IMR-90 (cell line): ENCODE measurements around the gene CAMKMT. TPM values are rescaled to one million over a fixed set of nuclear protein-coding genes. Genes with fewer than 3 reads are reported as not detected.

Experiments used
- ATAC-seq: fragments of 200-7000 bp; cut with Tn5 transposase; 2 replicates; pipeline ENCODE4 v1.9.1; 2020; ENCODE audit warnings: low read depth, mild to moderate bottlenecking, moderate library complexity
- BruUV-seq: library from RNA; stranded (reverse); fragments of 400-500 nt; replicated peaks from 2 replicates; lab custom pipeline; 2021; lab: Mats Ljungman, UMichigan
- CTCF ChIA-PET: fragments of 300-600 bp; formaldehyde crosslinking; extraction: SDS; loops from one replicate; lab custom pipeline; 2021; ENCODE audit warnings: antibody characterized with exemption; lab: Yijun Ruan, JAX
- POLR2A ChIA-PET: fragments of 300-600 bp; sonication (Branson Sonifier 250); formaldehyde crosslinking; loops from one replicate; lab custom pipeline; 2022; ENCODE audit warnings: antibody characterized with exemption; ENCODE audit not compliant: unreplicated experiment; lab: Charles Lee
- DNase-seq: peaks from one replicate; pipeline ENCODE4 v3.0.0; 2013
- H2AFZ ChIP-seq: replicated peaks from 2 replicates; pipeline ENCODE3; 2013; ENCODE audit warnings: low read length, mild to moderate bottlenecking; ENCODE audit not compliant: poor library complexity
- H2AK5ac ChIP-seq: 2 replicates; pipeline ENCODE4 v1.6.1; 2013; ENCODE audit warnings: low read depth, low read length, inconsistent platforms
- H2AK9ac ChIP-seq: replicated peaks from 2 replicates; pipeline ENCODE3; 2013; ENCODE audit warnings: mild to moderate bottlenecking, low read depth, low read length, moderate library complexity; ENCODE audit not compliant: poor library complexity
- H2BK120ac ChIP-seq: 2 replicates; pipeline ENCODE4 v1.6.1; 2013; ENCODE audit warnings: low read depth, low read length, inconsistent platforms
- H2BK15ac ChIP-seq: 3 replicates; pipeline ENCODE4 v1.6.1; 2013; ENCODE audit warnings: low read depth, low read length, inconsistent platforms
- H2BK20ac ChIP-seq: 2 replicates; pipeline ENCODE4 v1.6.1; 2013; ENCODE audit warnings: low read depth, mild to moderate bottlenecking, inconsistent platforms, low read length, moderate library complexity
- H2BK5ac ChIP-seq: 2 replicates; pipeline ENCODE4 v1.6.1; 2013; ENCODE audit warnings: mild to moderate bottlenecking, low read depth, low read length, inconsistent platforms; ENCODE audit not compliant: poor library complexity, severe bottlenecking
- H3K14ac ChIP-seq: replicated peaks from 2 replicates; pipeline ENCODE4 v1.6.1; 2013; ENCODE audit warnings: low read depth, low read length, inconsistent platforms
- H3K18ac ChIP-seq: 2 replicates; pipeline ENCODE4 v1.6.1; 2013; ENCODE audit warnings: low read depth, low read length, control low read depth
- H3K23ac ChIP-seq: 2 replicates; pipeline ENCODE4 v1.6.1; 2013; ENCODE audit warnings: low read depth, low read length, inconsistent platforms
- H3K27ac ChIP-seq: 2 replicates; pipeline ENCODE4 v1.5.1; 2013; ENCODE audit warnings: mild to moderate bottlenecking, control low read depth, low read length; ENCODE audit not compliant: insufficient read depth
- H3K27me3 ChIP-seq: 2 replicates; pipeline ENCODE4 v1.6.1; 2013; ENCODE audit warnings: low read length; ENCODE audit not compliant: control insufficient read depth, insufficient read depth
- H3K36me3 ChIP-seq: 2 replicates; pipeline ENCODE4 v1.6.1; 2013; ENCODE audit warnings: low read length, mixed read lengths; ENCODE audit not compliant: control insufficient read depth, insufficient read depth
- H3K4ac ChIP-seq: 2 replicates; pipeline ENCODE4 v1.6.1; 2013; ENCODE audit warnings: low read depth, low read length, inconsistent platforms
- H3K4me1 ChIP-seq: 2 replicates; pipeline ENCODE4 v1.6.1; 2013; ENCODE audit warnings: low read length, mixed read lengths; ENCODE audit not compliant: control insufficient read depth, insufficient read depth
- H3K4me2 ChIP-seq: 2 replicates; pipeline ENCODE4 v1.6.1; 2013; ENCODE audit warnings: low read depth, mild to moderate bottlenecking, control low read depth, low read length, moderate library complexity
- H3K4me3 ChIP-seq: 2 replicates; pipeline ENCODE4 v1.5.1; 2013; ENCODE audit warnings: low read depth, mild to moderate bottlenecking, control low read depth, low read length, moderate library complexity; ENCODE audit not compliant: insufficient read depth
- H3K56ac ChIP-seq: 2 replicates; pipeline ENCODE4 v1.6.1; 2013; ENCODE audit warnings: low read length, inconsistent platforms; ENCODE audit not compliant: insufficient read depth; ENCODE audit errors: extremely low read depth
- H3K79me1 ChIP-seq, 2 experiments: 2 replicates each; pipeline ENCODE4 v1.6.1; 2013; ENCODE audit warnings: low read length in 2 of 2, inconsistent platforms in 1 of 2, low read depth in 1 of 2
- H3K9ac ChIP-seq: 2 replicates; pipeline ENCODE4 v1.6.1; 2013; ENCODE audit warnings: low read depth, low read length, control low read depth
- H3K9me1 ChIP-seq: 2 replicates; pipeline ENCODE4 v1.6.1; 2013; ENCODE audit warnings: low read length, inconsistent platforms; ENCODE audit not compliant: insufficient read depth
- H3K9me3 ChIP-seq: 2 replicates; pipeline ENCODE4 v1.6.1; 2013; ENCODE audit warnings: low read length; ENCODE audit not compliant: control insufficient read depth, insufficient read depth
- H4K20me1 ChIP-seq: 2 replicates; pipeline ENCODE4 v1.6.1; 2013; ENCODE audit warnings: low read length, inconsistent platforms; ENCODE audit not compliant: insufficient read depth
- H4K5ac ChIP-seq: 2 replicates; pipeline ENCODE4 v1.6.1; 2013; ENCODE audit warnings: mild to moderate bottlenecking, low read depth, low read length, control low read depth
- H4K8ac ChIP-seq, 2 experiments: 2 replicates each; pipeline ENCODE4 v1.6.1; 2013; ENCODE audit warnings: low read depth in 2 of 2, low read length in 2 of 2, control low read depth in 1 of 2, inconsistent platforms in 1 of 2
- H4K91ac ChIP-seq: 2 replicates; pipeline ENCODE4 v1.6.1; 2013; ENCODE audit warnings: low read depth, low read length, inconsistent platforms; ENCODE audit not compliant: insufficient read depth
- BHLHE40 ChIP-seq: fragments of 150-350 bp; IDR thresholded peaks from 2 replicates; pipeline ENCODE4 v1.6.1; 2016; ENCODE audit warnings: mild to moderate bottlenecking, low read depth, low read length
- CEBPB ChIP-seq: IDR thresholded peaks from 2 replicates; pipeline ENCODE4 v1.6.1; 2012; ENCODE audit warnings: low read depth, low read length, improper control_type of control experiment
- CHD1 ChIP-seq: IDR thresholded peaks from 2 replicates; pipeline ENCODE4 v1.6.1; 2012; ENCODE audit warnings: low read depth, low read length, improper control_type of control experiment
- FOS ChIP-seq: fragments of 150-350 bp; IDR thresholded peaks from 2 replicates; pipeline ENCODE4 v1.6.1; 2016; ENCODE audit warnings: low read depth, low read length
- MAFK ChIP-seq: IDR thresholded peaks from 2 replicates; pipeline ENCODE4 v1.6.1; 2012; ENCODE audit warnings: low read depth, low read length, improper control_type of control experiment
- MAZ ChIP-seq: IDR thresholded peaks from 2 replicates; pipeline ENCODE4 v1.6.1; 2012; ENCODE audit warnings: low read depth, mild to moderate bottlenecking, low read length, improper control_type of control experiment, moderate library complexity, borderline replicate concordance
- MXI1 ChIP-seq: IDR thresholded peaks from 2 replicates; pipeline ENCODE4 v1.6.1; 2012; ENCODE audit warnings: low read depth, mild to moderate bottlenecking, low read length, moderate library complexity, borderline replicate concordance
- NFE2L2 ChIP-seq: fragments of 150-350 bp; IDR thresholded peaks from 2 replicates; pipeline ENCODE4 v1.6.1; 2016; ENCODE audit warnings: low read depth, mild to moderate bottlenecking, low read length
- POLR2A ChIP-seq: IDR thresholded peaks from 2 replicates; pipeline ENCODE4 v1.6.1; 2012; ENCODE audit warnings: mild to moderate bottlenecking, low read depth, low read length
- RAD21 ChIP-seq: IDR thresholded peaks from 2 replicates; pipeline ENCODE4 v1.6.1; 2012; ENCODE audit warnings: low read length, improper control_type of control experiment
- RCOR1 ChIP-seq: IDR thresholded peaks from 2 replicates; pipeline ENCODE4 v1.6.1; 2012; ENCODE audit warnings: mild to moderate bottlenecking, low read length, improper control_type of control experiment; ENCODE audit not compliant: insufficient replicate concordance
- RFX5 ChIP-seq: IDR thresholded peaks from 2 replicates; pipeline ENCODE4 v1.8.0; 2012; ENCODE audit warnings: low read depth, mild to moderate bottlenecking, low read length, moderate library complexity
- WGBS, 2 experiments: methylation state at CpG; one replicate each; pipeline versions ENCODE4 v1.1.5 to v1.1.7; 2013; ENCODE audit warnings: missing lambda C conversion rate in 2 of 2; ENCODE audit not compliant: insufficient read length in 1 of 2; ENCODE audit errors: extremely low coverage in 2 of 2; 5-methylcytosine and 5-hydroxymethylcytosine counted together
- dilution Hi-C: fragments of 300-500 bp; cut with HindIII; formaldehyde crosslinking; loops from one replicate; pipeline ENCODE4 v1.14.3; 2018; ENCODE audit warnings: low sequenced_read_pairs; ENCODE audit not compliant: unreplicated experiment
- in situ Hi-C: fragments of 300-500 bp; cut with MboI; formaldehyde crosslinking; loops from 3 replicates; pipeline ENCODE4 v1.14.3; 2019; ENCODE audit warnings: low sequenced_read_pairs, inconsistent platforms, mixed read lengths
- intact Hi-C: fragments of 100-400 bp; cut with micrococcal nuclease; formaldehyde crosslinking; loops from 2 replicates; pipeline ENCODE4 v1.10.0; 2022
- polyA plus RNA-seq, 3 experiments: library from polyadenylated mRNA; depleted of rRNA; stranded (reverse); fragments of >200 nt; gene quantifications; 2 replicates each; pipeline ENCODE4 v1.2.3, GENCODE V29; 2012; ENCODE audit warnings: low replicate concordance in 1 of 3
- total RNA-seq: library from RNA; depleted of rRNA; stranded (reverse); fragments of >200 nt; gene quantifications from 2 replicates; pipeline ENCODE4 v1.2.3, GENCODE V29; 2012
- TF ChIP-seq, protein P1 (sequence below): fragments of 150-350 bp; IDR thresholded peaks from 2 replicates; pipeline ENCODE4 v1.6.1; 2016; ENCODE audit warnings: low read depth, mild to moderate bottlenecking, low read length, moderate library complexity, borderline replicate concordance
- TF ChIP-seq, protein P2 (sequence below): fragments of 150-350 bp; IDR thresholded peaks from 2 replicates; pipeline ENCODE4 v1.6.1; 2017; ENCODE audit warnings: mild to moderate bottlenecking, antibody characterized with exemption, low read length, low read depth
- TF ChIP-seq, protein P3 (sequence below): conservative IDR thresholded peaks from 2 replicates; pipeline ENCODE4 v1.5.1; 2012; ENCODE audit warnings: mild to moderate bottlenecking, low read depth, low read length, improper control_type of control experiment

CAMKMT gene
- total and polyA plus RNA-seq, 2 of the 4 experiments (the other 2 are of a cell fraction): 4.4 to 6.8 TPM

DNA sequence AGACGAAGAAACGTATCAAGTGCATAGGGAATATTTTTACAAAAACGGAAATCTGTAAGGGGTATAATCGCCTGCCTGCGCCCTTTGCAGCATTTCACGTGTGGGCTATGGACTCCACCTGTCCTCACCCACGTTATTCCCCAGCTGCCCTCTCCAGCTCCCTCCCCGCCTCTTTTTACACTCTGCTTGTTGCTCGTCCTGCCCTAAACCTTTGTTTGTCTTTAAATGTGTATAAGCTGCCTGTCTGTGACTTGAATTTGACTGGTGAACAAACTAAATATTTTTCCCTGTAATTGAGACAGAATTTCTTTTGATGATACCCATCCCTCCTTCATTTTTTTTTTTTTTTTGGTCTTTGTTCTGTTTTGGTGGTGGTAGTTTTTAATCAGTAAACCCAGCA lies 410.4 kb downstream of the CAMKMT start:
- Histone ChIP-seq H2BK5ac (no peak overlapping the region), H3K23ac (no peak overlapping the region), H4K20me1 (no peaks in the 10 kb centered on the region), H4K91ac (no peak overlapping the region), H3K4ac (no peak overlapping the region), H3K14ac (no peak overlapping the region), H4K8ac (no peak overlapping the region), H3K4me1 (no peaks in the 10 kb centered on the region), H3K9ac (no peak overlapping the region), H3K27me3 (peaks cover 32% of the 10 kb centered on the region), H2BK120ac (no peak overlapping the region), H2BK20ac (no peak overlapping the region), H3K4me2 (no peak overlapping the region), H3K36me3 (no peaks in the 10 kb centered on the region), H3K79me1 (no peaks in the 10 kb centered on the region), H2AK5ac (no peak overlapping the region), H4K5ac (no peak overlapping the region), H3K4me3 (no peak overlapping the region), H2AFZ (no peak overlapping the region), H2AK9ac (no peak overlapping the region), H3K18ac (no peak overlapping the region), H2BK15ac (no peak overlapping the region), H3K56ac (no peak overlapping the region), H3K27ac (no peak overlapping the region), H3K9me1 (no peaks in the 10 kb centered on the region), H3K9me3 (0 out of 2 replicates have a peak, but pooled peaks cover 2% of the 10 kb centered on the region)
- TF ChIP-seq, protein P1, sequence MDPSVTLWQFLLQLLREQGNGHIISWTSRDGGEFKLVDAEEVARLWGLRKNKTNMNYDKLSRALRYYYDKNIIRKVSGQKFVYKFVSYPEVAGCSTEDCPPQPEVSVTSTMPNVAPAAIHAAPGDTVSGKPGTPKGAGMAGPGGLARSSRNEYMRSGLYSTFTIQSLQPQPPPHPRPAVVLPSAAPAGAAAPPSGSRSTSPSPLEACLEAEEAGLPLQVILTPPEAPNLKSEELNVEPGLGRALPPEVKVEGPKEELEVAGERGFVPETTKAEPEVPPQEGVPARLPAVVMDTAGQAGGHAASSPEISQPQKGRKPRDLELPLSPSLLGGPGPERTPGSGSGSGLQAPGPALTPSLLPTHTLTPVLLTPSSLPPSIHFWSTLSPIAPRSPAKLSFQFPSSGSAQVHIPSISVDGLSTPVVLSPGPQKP: no peak
- TF ChIP-seq CHD1 (no peak), NFE2L2 (no peak), MAZ (no peak), FOS (no peak), POLR2A (no peak), CEBPB (no peak), MXI1 (no peak), BHLHE40 (no peak), RAD21 (no peak), RFX5 (no peak), MAFK (no peak), RCOR1 (no peak)
- TF ChIP-seq, protein P2, sequence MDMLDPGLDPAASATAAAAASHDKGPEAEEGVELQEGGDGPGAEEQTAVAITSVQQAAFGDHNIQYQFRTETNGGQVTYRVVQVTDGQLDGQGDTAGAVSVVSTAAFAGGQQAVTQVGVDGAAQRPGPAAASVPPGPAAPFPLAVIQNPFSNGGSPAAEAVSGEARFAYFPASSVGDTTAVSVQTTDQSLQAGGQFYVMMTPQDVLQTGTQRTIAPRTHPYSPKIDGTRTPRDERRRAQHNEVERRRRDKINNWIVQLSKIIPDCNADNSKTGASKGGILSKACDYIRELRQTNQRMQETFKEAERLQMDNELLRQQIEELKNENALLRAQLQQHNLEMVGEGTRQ: no peak
- TF ChIP-seq, protein P3, sequence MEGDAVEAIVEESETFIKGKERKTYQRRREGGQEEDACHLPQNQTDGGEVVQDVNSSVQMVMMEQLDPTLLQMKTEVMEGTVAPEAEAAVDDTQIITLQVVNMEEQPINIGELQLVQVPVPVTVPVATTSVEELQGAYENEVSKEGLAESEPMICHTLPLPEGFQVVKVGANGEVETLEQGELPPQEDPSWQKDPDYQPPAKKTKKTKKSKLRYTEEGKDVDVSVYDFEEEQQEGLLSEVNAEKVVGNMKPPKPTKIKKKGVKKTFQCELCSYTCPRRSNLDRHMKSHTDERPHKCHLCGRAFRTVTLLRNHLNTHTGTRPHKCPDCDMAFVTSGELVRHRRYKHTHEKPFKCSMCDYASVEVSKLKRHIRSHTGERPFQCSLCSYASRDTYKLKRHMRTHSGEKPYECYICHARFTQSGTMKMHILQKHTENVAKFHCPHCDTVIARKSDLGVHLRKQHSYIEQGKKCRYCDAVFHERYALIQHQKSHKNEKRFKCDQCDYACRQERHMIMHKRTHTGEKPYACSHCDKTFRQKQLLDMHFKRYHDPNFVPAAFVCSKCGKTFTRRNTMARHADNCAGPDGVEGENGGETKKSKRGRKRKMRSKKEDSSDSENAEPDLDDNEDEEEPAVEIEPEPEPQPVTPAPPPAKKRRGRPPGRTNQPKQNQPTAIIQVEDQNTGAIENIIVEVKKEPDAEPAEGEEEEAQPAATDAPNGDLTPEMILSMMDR: no peak
- no CpG with 5 or more reads among the region's 9 CpGs for WGBS, 2 experiments
- in situ Hi-C loops (no loop called here), intact Hi-C loops (no loop called here), dilution Hi-C loops (no loop called here)
- no TSS peak for BruUV-seq
- CTCF ChIA-PET: interaction anchor here (0.6 kb wide), 1 partner anchor 44 kb away, joined by 5 read pairs; no protein-coding TSS in a partner anchor
- POLR2A ChIA-PET: no interaction called here
- ATAC-seq (no peak), DNase-seq (no peak)
